HEK293T (cell line): ENCODE measurements around the gene GLDN.

Experiments used
- BHLHE40 ChIP-seq: fragments of 450-650 bp; IDR thresholded peaks from 2 replicates; pipeline ENCODE4 v1.6.1; 2016; ENCODE audit warnings: mild to moderate bottlenecking, moderate library complexity, borderline replicate concordance
- ELF4 ChIP-seq: fragments of 450-650 bp; IDR thresholded peaks from 2 replicates; pipeline ENCODE4 v1.6.1; 2017; ENCODE audit warnings: antibody characterized with exemption
- FOXA1 ChIP-seq: fragments of 450-650 bp; IDR thresholded peaks from 2 replicates; pipeline ENCODE4 v1.6.1; 2016; ENCODE audit warnings: mild to moderate bottlenecking
- FOXM1 ChIP-seq: fragments of 450-650 bp; IDR thresholded peaks from 2 replicates; pipeline ENCODE4 v1.6.1; 2017; ENCODE audit warnings: mild to moderate bottlenecking, borderline replicate concordance
- HDGF ChIP-seq: fragments of 450-650 bp; IDR thresholded peaks from 2 replicates; pipeline ENCODE4 v1.6.1; 2017; ENCODE audit warnings: antibody characterized with exemption, borderline replicate concordance
- NFRKB ChIP-seq: fragments of 450-650 bp; IDR thresholded peaks from 2 replicates; pipeline ENCODE4 v1.6.1; 2016; ENCODE audit warnings: mild to moderate bottlenecking, moderate library complexity
- PKNOX1 ChIP-seq: fragments of 450-650 bp; IDR thresholded peaks from 2 replicates; pipeline ENCODE4 v1.6.1; 2016
- SP1 ChIP-seq: fragments of 450-650 bp; IDR thresholded peaks from 2 replicates; pipeline ENCODE4 v1.6.1; 2017
- SUZ12 ChIP-seq: fragments of 450-650 bp; IDR thresholded peaks from 2 replicates; pipeline ENCODE4 v1.6.1; 2016; ENCODE audit warnings: mild to moderate bottlenecking
- TARDBP ChIP-seq: fragments of 450-650 bp; IDR thresholded peaks from 2 replicates; pipeline ENCODE4 v1.6.1; 2016
- ZNF384 ChIP-seq: fragments of 450-650 bp; IDR thresholded peaks from 2 replicates; pipeline ENCODE4 v1.6.1; 2016

- TF ChIP-seq SUZ12 (no peak), PKNOX1 (no peak), SP1 (no peak), NFRKB (no peak), FOXA1 (no peak), TARDBP (no peak), BHLHE40 (no peak), FOXM1 (no peak), HDGF (no peak), ZNF384 (no peak), ELF4 (no peak)
These were observed 27.4 kb downstream of the GLDN start for GRCh38 chr15:51368751-51369450.
